ENCODE data around the gene SERPINE2.
"Not testable (repeated sequence)": the region's sequence is repeated elsewhere in the genome, so short reads cannot be mapped to it uniquely, and the experiment has no call there.

SERPINE2 gene

GRCh38 chr2:224017957-224018356 lies 21.1 kb downstream of the SERPINE2 start:
- no peak for DNase-seq (ENCODE audit: low read depth in 2 of 3, low spot score in 1 of 3)

GRCh38 chr2:224016963-224017362 lies 22.1 kb downstream of the SERPINE2 start:
- DNase-seq (ENCODE audit: low read depth in 2 of 3, low spot score in 1 of 3) = no peak

- DNase-seq (ENCODE audit: low read depth in 2 of 3, low spot score in 1 of 3) = no peak
Observed at GRCh38 chr2:224014336-224014735, 24.8 kb downstream of the SERPINE2 start.

GRCh38 chr2:224011837-224012236 lies 27.2 kb downstream of the SERPINE2 start:
- no peak for DNase-seq (ENCODE audit: low read depth in 2 of 3, low spot score in 1 of 3)

- DNase-seq (ENCODE audit: low read depth in 2 of 3, low spot score in 1 of 3) = no peak
Observed at GRCh38 chr2:224009605-224010315, 29.3 kb downstream of the SERPINE2 start.

GRCh38 chr2:224008702-224009261 lies 30.3 kb downstream of the SERPINE2 start:
- no peak for DNase-seq (ENCODE audit: low read depth in 2 of 3, low spot score in 1 of 3)

GRCh38 chr2:224004105-224004695 lies 34.9 kb downstream of the SERPINE2 start:
- no peak for DNase-seq (ENCODE audit: low read depth in 2 of 3, low spot score in 1 of 3)

- DNase-seq (ENCODE audit: low read depth in 2 of 3, low spot score in 1 of 3) = not testable (repeated sequence)
Observed at GRCh38 chr2:224000662-224001061, 38.4 kb downstream of the SERPINE2 start.

- DNase-seq (ENCODE audit: low read depth in 2 of 3, low spot score in 1 of 3) = no peak
Observed at GRCh38 chr2:223999862-224000261, 39.2 kb downstream of the SERPINE2 start.

- DNase-seq (ENCODE audit: low read depth in 2 of 3, low spot score in 1 of 3) = no peak
Observed at GRCh38 chr2:223998948-223999347, 40.1 kb downstream of the SERPINE2 start.

GRCh38 chr2:223997938-223998337 lies 41.1 kb downstream of the SERPINE2 start:
- DNase-seq (ENCODE audit: low read depth in 2 of 3, low spot score in 1 of 3) = no peak

GRCh38 chr2:223996391-223996790 lies 42.7 kb downstream of the SERPINE2 start:
- no peak for DNase-seq (ENCODE audit: low read depth in 2 of 3, low spot score in 1 of 3)

- no peak for DNase-seq (ENCODE audit: low read depth in 2 of 3, low spot score in 1 of 3)
Observed at GRCh38 chr2:223995569-223995968, 43.5 kb downstream of the SERPINE2 start.

GRCh38 chr2:223994562-223995162 lies 44.4 kb downstream of the SERPINE2 start:
- DNase-seq (ENCODE audit: low read depth in 2 of 3, low spot score in 1 of 3) = no peak

- peak; percentile 32 to 53 (median 48) for DNase-seq (ENCODE audit: low read depth in 2 of 3, low spot score in 1 of 3)
Observed at GRCh38 chr2:223993634-223994232, 45.4 kb downstream of the SERPINE2 start.

- no peak for DNase-seq (ENCODE audit: low read depth in 2 of 3, low spot score in 1 of 3)
Observed at GRCh38 chr2:223991611-223992010, 47.5 kb downstream of the SERPINE2 start.

GRCh38 chr2:223989856-223990232 lies 49.2 kb downstream of the SERPINE2 start:
- DNase-seq (ENCODE audit: low read depth in 2 of 3, low spot score in 1 of 3) = no peak

- DNase-seq (ENCODE audit: low read depth in 2 of 3, low spot score in 1 of 3) = no peak
Observed at GRCh38 chr2:223989206-223989855, 49.8 kb downstream of the SERPINE2 start.

- no peak for DNase-seq (ENCODE audit: low read depth in 2 of 3, low spot score in 1 of 3)
Observed at GRCh38 chr2:223981241-223981640, 57.8 kb downstream of the SERPINE2 start.

- no peak for DNase-seq (ENCODE audit: low read depth in 2 of 3, low spot score in 1 of 3)
Observed at GRCh38 chr2:223980803-223981202, 58.3 kb downstream of the SERPINE2 start.

GRCh38 chr2:223980397-223980735 lies 58.7 kb downstream of the SERPINE2 start:
- DNase-seq (ENCODE audit: low read depth in 2 of 3, low spot score in 1 of 3) = no peak
